CD4-positive, alpha-beta T cell (primary cell): ENCODE results near the gene TMEM120A. TPM values are rescaled to one million over a fixed set of nuclear protein-coding genes. Genes with fewer than 3 reads are reported as not detected.
A peak's percentile ranks its signal among the peaks of the same experiment; 100 is the strongest.

Experiments used
- ATAC-seq: fragments of 200-7000 bp; cut with Tn5 transposase; one replicate; pipeline ENCODE4 v1.10.0; 2022; ENCODE audit warnings: mild to moderate bottlenecking; ENCODE audit not compliant: poor library complexity
- CTCF ChIA-PET: fragments of 350-600 bp; sonication (Branson Sonifier 250); formaldehyde crosslinking; loops from one replicate; lab custom pipeline; 2021; ENCODE audit warnings: antibody characterized with exemption, inconsistent platforms; lab: Charles Lee
- POLR2A ChIA-PET: fragments of 350-600 bp; sonication (Branson Sonifier 250); formaldehyde crosslinking; loops from one replicate; lab custom pipeline; 2021; ENCODE audit warnings: antibody characterized with exemption, inconsistent platforms; lab: Charles Lee
- DNase-seq, 14 experiments: peaks; one replicate each; pipeline ENCODE4 v3.0.0-alpha.2; 2013 to 2020; ENCODE audit warnings: mixed read lengths in 2 of 14
- H3K27ac ChIP-seq, 2 donors: one replicate each; pipeline versions ENCODE4 v1.5.1 to v1.7.0; 2013; ENCODE audit warnings: low read length in 2 of 2, low read depth in 1 of 2, mild to moderate bottlenecking in 1 of 2
- H3K27me3 ChIP-seq, 2 experiments: 1 replicate in 1 of 2; 2 replicates in 1 of 2; pipeline versions ENCODE4 v1.6.1 to v1.7.0; 2013; ENCODE audit warnings: low read length in 2 of 2, control low read depth in 1 of 2, mild to moderate bottlenecking in 1 of 2, moderate library complexity in 1 of 2; ENCODE audit not compliant: insufficient read depth in 2 of 2, control insufficient read depth in 1 of 2
- H3K36me3 ChIP-seq: one replicate; pipeline ENCODE4 v1.6.1; 2013; ENCODE audit warnings: low read length, control low read depth; ENCODE audit not compliant: insufficient read depth
- H3K4me1 ChIP-seq: one replicate; pipeline ENCODE4 v1.6.1; 2013; ENCODE audit warnings: low read length, control low read depth; ENCODE audit not compliant: insufficient read depth
- H3K4me3 ChIP-seq: one replicate; pipeline ENCODE4 v1.5.1; 2013; ENCODE audit warnings: mild to moderate bottlenecking, low read length, moderate library complexity
- H3K9me3 ChIP-seq, 2 experiments: 1 replicate in 1 of 2; 2 replicates in 1 of 2; pipeline versions ENCODE4 v1.6.1 to v1.7.0; 2013; ENCODE audit warnings: low read length in 2 of 2, mild to moderate bottlenecking in 2 of 2, control low read depth in 1 of 2, moderate library complexity in 1 of 2; ENCODE audit not compliant: control insufficient read depth in 1 of 2, insufficient read depth in 1 of 2
- H3K27ac Mint-ChIP-seq: one replicate; pipeline ENCODE4 v1.8.0; 2020; ENCODE audit warnings: mixed read lengths
- H3K27me3 Mint-ChIP-seq: one replicate; pipeline ENCODE4 v1.8.0; 2021; ENCODE audit warnings: mixed read lengths
- H3K36me3 Mint-ChIP-seq: one replicate; pipeline ENCODE4 v1.8.0; 2021; ENCODE audit warnings: low read depth, mixed read lengths
- H3K4me1 Mint-ChIP-seq: one replicate; pipeline ENCODE4 v1.8.0; 2021; ENCODE audit warnings: low read depth, mixed read lengths
- H3K4me3 Mint-ChIP-seq: one replicate; pipeline ENCODE4 v1.8.0; 2020; ENCODE audit warnings: mild to moderate bottlenecking, mixed read lengths
- H3K9me3 Mint-ChIP-seq: one replicate; pipeline ENCODE4 v1.8.0; 2020; ENCODE audit warnings: mixed read lengths
- intact Hi-C, 2 experiments: fragments of 100-400 bp; cut with DNase I in 1 of 2; cut with micrococcal nuclease in 1 of 2; formaldehyde crosslinking; loops; one replicate each; pipeline versions ENCODE4 v1.15.1 to v1.9.0; 2023 to 2025; cut with DNase I, micrococcal nuclease
- total RNA-seq, 174 experiments: library from RNA in 2 of 174; stranded (reverse) in 2 of 174; gene quantifications; one replicate each; pipeline ENCODE4 v1.2.3 and lab custom pipeline; 2021 to 2026
- TF ChIP-seq, protein P1 (sequence below): fragments of 200-600 bp; IDR thresholded peaks from one replicate; pipeline ENCODE4 v1.8.0; 2022; ENCODE audit warnings: antibody characterized with exemption, mild to moderate bottlenecking

Gene TMEM120A
- total RNA-seq, 2 experiments from 2014 or later, result 10.0 to 10.8 TPM

DNA sequence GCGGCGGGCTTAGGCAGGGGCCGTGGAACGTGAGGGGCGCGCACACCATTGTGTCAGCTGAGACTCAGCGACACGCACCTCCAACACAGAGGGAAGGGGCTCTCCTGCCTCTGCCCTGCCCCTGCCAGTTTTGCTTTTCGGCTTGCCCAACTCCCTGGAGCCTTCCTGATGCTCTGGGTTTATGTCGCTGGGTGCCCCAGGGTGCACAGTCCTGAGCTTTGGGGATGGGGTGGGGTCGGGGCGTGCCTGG, 13.3 kb downstream of the TMEM120A start:
- CTCF ChIA-PET, result no interaction called here
- POLR2A ChIA-PET, result no interaction called here

DNA sequence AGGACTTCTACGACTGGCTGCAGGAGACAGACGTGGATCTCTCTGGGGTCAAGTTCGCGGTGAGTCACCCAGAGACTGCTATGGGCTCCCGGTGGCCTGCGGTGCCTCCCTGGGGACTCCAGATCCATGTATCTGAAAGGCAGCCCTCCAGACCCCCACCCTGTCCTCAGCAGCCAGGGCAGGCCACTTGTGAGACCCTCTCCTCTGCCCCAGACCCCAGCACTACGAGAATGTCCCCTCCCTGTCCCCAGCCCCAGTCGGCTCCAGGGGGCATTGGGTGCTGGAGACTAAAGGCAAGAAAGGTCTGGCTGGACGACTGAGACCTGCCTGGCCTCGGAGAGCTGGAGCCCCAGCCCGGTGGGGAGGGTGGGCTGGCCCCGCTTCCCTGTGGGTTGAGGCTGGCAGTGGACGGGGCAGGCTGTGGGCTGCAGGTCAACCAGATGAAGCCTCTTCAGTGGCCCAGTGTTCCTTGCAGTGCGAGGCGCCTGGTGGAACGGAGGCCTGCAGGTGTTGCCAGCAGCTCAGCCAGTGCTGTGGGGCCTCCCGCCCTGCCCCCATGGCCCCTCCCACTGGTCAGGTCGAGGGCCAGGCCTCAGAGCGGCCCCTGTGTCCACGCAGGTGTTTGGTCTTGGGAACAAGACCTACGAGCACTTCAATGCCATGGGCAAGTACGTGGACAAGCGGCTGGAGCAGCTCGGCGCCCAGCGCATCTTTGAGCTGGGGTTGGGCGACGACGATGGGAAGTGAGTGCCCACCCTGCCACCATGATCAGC, 13.8 kb downstream of the TMEM120A start:
- no peak overlapping the region for H3K27ac Mint-ChIP-seq
- no peaks in the 10 kb centered on the region for H3K9me3 Mint-ChIP-seq
- TF ChIP-seq, protein P1, sequence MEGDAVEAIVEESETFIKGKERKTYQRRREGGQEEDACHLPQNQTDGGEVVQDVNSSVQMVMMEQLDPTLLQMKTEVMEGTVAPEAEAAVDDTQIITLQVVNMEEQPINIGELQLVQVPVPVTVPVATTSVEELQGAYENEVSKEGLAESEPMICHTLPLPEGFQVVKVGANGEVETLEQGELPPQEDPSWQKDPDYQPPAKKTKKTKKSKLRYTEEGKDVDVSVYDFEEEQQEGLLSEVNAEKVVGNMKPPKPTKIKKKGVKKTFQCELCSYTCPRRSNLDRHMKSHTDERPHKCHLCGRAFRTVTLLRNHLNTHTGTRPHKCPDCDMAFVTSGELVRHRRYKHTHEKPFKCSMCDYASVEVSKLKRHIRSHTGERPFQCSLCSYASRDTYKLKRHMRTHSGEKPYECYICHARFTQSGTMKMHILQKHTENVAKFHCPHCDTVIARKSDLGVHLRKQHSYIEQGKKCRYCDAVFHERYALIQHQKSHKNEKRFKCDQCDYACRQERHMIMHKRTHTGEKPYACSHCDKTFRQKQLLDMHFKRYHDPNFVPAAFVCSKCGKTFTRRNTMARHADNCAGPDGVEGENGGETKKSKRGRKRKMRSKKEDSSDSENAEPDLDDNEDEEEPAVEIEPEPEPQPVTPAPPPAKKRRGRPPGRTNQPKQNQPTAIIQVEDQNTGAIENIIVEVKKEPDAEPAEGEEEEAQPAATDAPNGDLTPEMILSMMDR, result no peak
- DNase-seq (peak in 1 of 14 experiments; percentile 17), ATAC-seq (no peak)
- Histone ChIP-seq H3K36me3 (peaks cover 50% of the 10 kb centered on the region), H3K4me3 (no peak overlapping the region), H3K27ac (no peak overlapping the region), H3K9me3 (no peaks in the 10 kb centered on the region), H3K4me1 (no peaks in the 10 kb centered on the region), H3K27me3 (no peaks in the 10 kb centered on the region)
- H3K27me3 Mint-ChIP-seq, result no peaks in the 10 kb centered on the region
- peaks cover 47% of the 10 kb centered on the region for H3K36me3 Mint-ChIP-seq
- H3K4me1 Mint-ChIP-seq, result no peaks in the 10 kb centered on the region
- no peak overlapping the region for H3K4me3 Mint-ChIP-seq
- CTCF ChIA-PET, result no interaction called here
- POLR2A ChIA-PET, result no interaction called here
- intact Hi-C loops, result no loop called here

More for the DNA sequence above, 13.3 kb downstream of the TMEM120A start:
- ATAC-seq, result no peak
- Histone ChIP-seq H3K36me3 (peaks cover 56% of the 10 kb centered on the region), H3K27me3 (no peaks in the 10 kb centered on the region), H3K4me3 (no peak overlapping the region), H3K9me3 (no peaks in the 10 kb centered on the region), H3K27ac (no peak overlapping the region), H3K4me1 (no peaks in the 10 kb centered on the region)
- Mint-ChIP-seq H3K4me3 (no peak overlapping the region), H3K4me1 (no peaks in the 10 kb centered on the region), H3K27me3 (no peaks in the 10 kb centered on the region), H3K27ac (no peak overlapping the region), H3K36me3 (peaks cover 52% of the 10 kb centered on the region), H3K9me3 (no peaks in the 10 kb centered on the region)
- intact Hi-C loops, result no loop called here
- DNase-seq, result no peak
- TF ChIP-seq, protein P1, result no peak

DNA sequence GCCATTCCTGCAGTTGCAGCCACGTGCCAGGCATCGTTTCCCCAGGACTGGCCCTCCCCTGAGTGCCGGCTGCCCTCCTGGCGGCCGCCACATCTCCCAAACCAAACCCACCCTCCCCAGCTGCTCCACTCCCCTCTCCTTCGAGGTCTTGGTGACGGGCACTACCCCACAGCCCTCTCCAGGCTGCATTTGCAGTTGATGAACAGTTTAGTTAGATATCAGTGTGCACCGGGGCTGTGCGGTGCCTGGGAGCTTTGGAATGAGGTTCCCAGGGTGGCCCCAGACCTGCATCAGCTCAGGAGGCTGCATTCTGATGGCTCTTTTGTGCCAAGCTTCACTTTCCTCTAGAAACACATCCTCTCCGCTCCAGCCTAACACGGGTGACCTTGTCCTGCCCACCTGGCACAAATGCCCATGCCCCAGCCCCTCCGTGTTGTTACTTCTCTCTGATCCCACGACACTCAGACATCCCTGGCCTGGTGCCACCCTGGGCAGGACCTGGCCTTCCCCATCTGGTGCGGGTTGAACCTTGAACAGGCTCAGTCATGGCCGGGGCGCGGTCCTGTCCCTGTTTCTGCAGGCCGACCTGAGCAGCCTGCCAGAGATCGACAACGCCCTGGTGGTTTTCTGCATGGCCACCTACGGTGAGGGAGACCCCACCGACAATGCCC, 14.5 kb downstream of the TMEM120A start:
- Mint-ChIP-seq H3K27ac (no peak overlapping the region), H3K36me3 (peaks cover 46% of the 10 kb centered on the region), H3K27me3 (no peaks in the 10 kb centered on the region), H3K4me1 (no peaks in the 10 kb centered on the region), H3K4me3 (no peak overlapping the region), H3K9me3 (no peaks in the 10 kb centered on the region)
- Histone ChIP-seq H3K4me3 (no peak overlapping the region), H3K36me3 (peaks cover 43% of the 10 kb centered on the region), H3K9me3 (no peaks in the 10 kb centered on the region), H3K4me1 (no peaks in the 10 kb centered on the region), H3K27me3 (no peaks in the 10 kb centered on the region), H3K27ac (no peak overlapping the region)
- TF ChIP-seq, protein P1, result no peak
- ChIA-PET CTCF (no interaction called here), POLR2A (no interaction called here)
- DNase-seq (no peak), ATAC-seq (no peak)
- intact Hi-C loops, result no loop called here
